KMS-11 (cell line): Measurements from ENCODE around the gene ZSWIM6.

Source experiments
- H2AFZ ChIP-seq: fragments of 200-600 bp; sonication (generic); 2 replicates; pipeline ENCODE4 v1.6.1; 2016; ENCODE audit warnings: antibody characterized with exemption, mixed run types, low read depth
- H3K27ac ChIP-seq: fragments of 200-600 bp; sonication (generic); 2 replicates; pipeline ENCODE4 v1.6.1; 2016; ENCODE audit warnings: mild to moderate bottlenecking, mixed run types
- H3K27me3 ChIP-seq: fragments of 200-600 bp; sonication (generic); 2 replicates; pipeline ENCODE4 v1.6.1; 2017; ENCODE audit warnings: mild to moderate bottlenecking, low read depth, mixed run types, moderate library complexity; ENCODE audit not compliant: insufficient read depth
- H3K36me3 ChIP-seq: fragments of 200-600 bp; sonication (generic); 2 replicates; pipeline ENCODE4 v1.6.1; 2017; ENCODE audit warnings: mild to moderate bottlenecking, mixed run types; ENCODE audit not compliant: insufficient read depth
- H3K4me1 ChIP-seq: fragments of 200-600 bp; sonication (generic); 2 replicates; pipeline ENCODE4 v1.6.1; 2016; ENCODE audit warnings: mild to moderate bottlenecking, low read depth, mixed run types; ENCODE audit not compliant: poor library complexity, severe bottlenecking
- H3K4me2 ChIP-seq: fragments of 200-600 bp; sonication (generic); 2 replicates; pipeline ENCODE4 v1.7.0; 2016; ENCODE audit warnings: mild to moderate bottlenecking, mixed run types
- H3K4me3 ChIP-seq: fragments of 200-600 bp; sonication (generic); IDR thresholded peaks from 2 replicates; pipeline ENCODE4 v1.6.1; 2017; ENCODE audit warnings: low read depth, low read length, mixed read lengths; ENCODE audit not compliant: insufficient read depth
- H3K79me2 ChIP-seq: fragments of 200-600 bp; sonication (generic); 2 replicates; pipeline ENCODE4 v1.6.1; 2016; ENCODE audit warnings: low read depth, mixed run types; ENCODE audit not compliant: insufficient read depth
- H3K9ac ChIP-seq: fragments of 200-600 bp; sonication (generic); 2 replicates; pipeline ENCODE4 v1.6.1; 2016; ENCODE audit warnings: mild to moderate bottlenecking, mixed run types
- H4K20me1 ChIP-seq: fragments of 200-600 bp; sonication (generic); 2 replicates; pipeline ENCODE4 v1.6.1; 2016; ENCODE audit warnings: mild to moderate bottlenecking, mixed run types; ENCODE audit not compliant: insufficient read depth
- TF ChIP-seq, protein P1 (sequence below): fragments of 200-600 bp; sonication (generic); conservative IDR thresholded peaks from 2 replicates; pipeline ENCODE4 v1.6.1; 2017; ENCODE audit warnings: low read depth, mild to moderate bottlenecking, antibody characterized with exemption, low read length, moderate library complexity, mixed read lengths

ZSWIM6 gene

DNA sequence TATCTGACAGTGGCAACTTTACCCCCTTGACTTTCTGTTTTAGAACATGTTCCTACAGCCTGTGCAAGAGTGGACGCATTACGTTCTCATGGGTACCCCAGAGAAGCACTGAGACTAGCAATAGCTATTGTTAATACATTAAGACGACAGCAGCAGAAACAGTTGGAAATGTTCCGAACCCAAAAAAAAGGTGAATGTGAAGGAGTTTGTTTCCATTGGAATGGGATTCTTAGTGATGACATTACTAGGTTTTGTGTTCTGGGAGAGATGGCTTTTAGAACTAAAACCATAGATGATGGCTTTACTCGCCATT, 194.1 kb downstream of the ZSWIM6 start:
- H3K79me2 ChIP-seq = no peaks in the 10 kb centered on the region
- no peak overlapping the region for H3K27ac ChIP-seq
- H3K9ac ChIP-seq = no peak overlapping the region
- no peaks in the 10 kb centered on the region for H3K36me3 ChIP-seq
- H2AFZ ChIP-seq = no peak overlapping the region
- no peak overlapping the region for H3K4me2 ChIP-seq
- TF ChIP-seq, protein P1, sequence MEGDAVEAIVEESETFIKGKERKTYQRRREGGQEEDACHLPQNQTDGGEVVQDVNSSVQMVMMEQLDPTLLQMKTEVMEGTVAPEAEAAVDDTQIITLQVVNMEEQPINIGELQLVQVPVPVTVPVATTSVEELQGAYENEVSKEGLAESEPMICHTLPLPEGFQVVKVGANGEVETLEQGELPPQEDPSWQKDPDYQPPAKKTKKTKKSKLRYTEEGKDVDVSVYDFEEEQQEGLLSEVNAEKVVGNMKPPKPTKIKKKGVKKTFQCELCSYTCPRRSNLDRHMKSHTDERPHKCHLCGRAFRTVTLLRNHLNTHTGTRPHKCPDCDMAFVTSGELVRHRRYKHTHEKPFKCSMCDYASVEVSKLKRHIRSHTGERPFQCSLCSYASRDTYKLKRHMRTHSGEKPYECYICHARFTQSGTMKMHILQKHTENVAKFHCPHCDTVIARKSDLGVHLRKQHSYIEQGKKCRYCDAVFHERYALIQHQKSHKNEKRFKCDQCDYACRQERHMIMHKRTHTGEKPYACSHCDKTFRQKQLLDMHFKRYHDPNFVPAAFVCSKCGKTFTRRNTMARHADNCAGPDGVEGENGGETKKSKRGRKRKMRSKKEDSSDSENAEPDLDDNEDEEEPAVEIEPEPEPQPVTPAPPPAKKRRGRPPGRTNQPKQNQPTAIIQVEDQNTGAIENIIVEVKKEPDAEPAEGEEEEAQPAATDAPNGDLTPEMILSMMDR = no peak
- no peaks in the 10 kb centered on the region for H3K27me3 ChIP-seq
- no peaks in the 10 kb centered on the region for H4K20me1 ChIP-seq
- no peak overlapping the region for H3K4me3 ChIP-seq
- no peaks in the 10 kb centered on the region for H3K4me1 ChIP-seq

DNA sequence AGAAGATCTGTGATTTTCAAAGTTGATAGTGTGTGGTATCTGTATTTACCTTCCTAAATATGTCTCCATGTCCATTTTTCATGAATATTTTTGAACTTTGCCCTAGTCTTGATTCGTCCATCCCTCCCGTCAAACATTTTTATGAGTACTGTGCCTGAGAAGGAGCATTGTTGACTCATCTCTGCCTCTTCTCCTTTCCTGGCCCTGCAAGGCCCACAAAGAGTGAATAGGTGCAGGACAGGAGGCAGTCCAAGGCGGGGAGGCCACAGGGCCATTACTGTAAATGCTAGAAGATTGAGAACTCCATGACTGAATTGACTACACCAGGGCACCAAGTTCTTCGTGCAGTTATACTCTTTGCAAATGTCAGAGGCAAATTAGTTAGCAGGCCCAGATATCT, 200.9 kb downstream of the ZSWIM6 start:
- H4K20me1 ChIP-seq = no peaks in the 10 kb centered on the region
- H3K4me1 ChIP-seq = peaks cover 14% of the 10 kb centered on the region
- no peak overlapping the region for H3K4me2 ChIP-seq
- TF ChIP-seq, protein P1 = no peak
- H2AFZ ChIP-seq = no peak overlapping the region
- no peak overlapping the region for H3K9ac ChIP-seq
- no peaks in the 10 kb centered on the region for H3K27me3 ChIP-seq
- H3K79me2 ChIP-seq = no peaks in the 10 kb centered on the region
- no peaks in the 10 kb centered on the region; the same call in 1 of the 2 replicates for H3K36me3 ChIP-seq
- no peak overlapping the region for H3K4me3 ChIP-seq
- H3K27ac ChIP-seq = no peak overlapping the region

DNA sequence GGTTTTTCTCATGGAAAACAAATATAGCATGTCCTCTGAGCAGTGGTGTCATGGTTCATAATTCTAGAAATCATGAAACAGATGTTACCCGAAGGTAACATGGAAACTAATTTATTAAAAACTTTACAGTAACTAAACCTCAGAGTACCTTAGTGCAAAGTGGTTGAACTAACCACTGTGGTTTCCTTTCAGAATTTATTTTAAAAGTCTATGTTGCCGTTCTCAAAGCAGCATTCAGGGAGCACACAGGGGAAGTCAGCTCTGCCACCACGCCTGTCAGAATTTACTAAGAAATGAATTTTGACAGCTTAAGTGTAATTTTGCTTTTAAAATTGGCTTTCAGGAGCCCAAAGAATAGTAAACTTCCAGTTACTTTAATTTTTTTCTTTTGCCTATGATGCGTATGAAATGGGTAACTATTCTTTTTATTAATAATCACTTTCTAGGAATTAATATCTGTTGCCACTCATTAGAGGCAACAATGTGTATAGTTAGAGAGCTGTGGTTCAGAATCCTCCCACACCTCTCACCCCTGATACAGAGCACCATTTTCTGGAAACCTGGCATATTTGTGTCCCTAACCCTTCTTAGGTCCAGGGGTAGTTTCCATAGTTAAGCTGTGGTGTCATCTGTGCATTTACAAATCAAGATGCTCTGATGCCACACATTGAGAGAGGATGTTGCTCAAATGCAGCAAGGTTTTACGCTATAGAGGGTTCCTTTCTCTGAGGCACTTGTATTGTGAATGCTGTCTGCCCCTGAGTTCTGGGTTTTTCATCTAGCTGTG, 202.6 kb downstream of the ZSWIM6 start:
- H3K36me3 ChIP-seq = no peaks in the 10 kb centered on the region; the same call in 1 of the 2 replicates
- no peak overlapping the region for H3K27ac ChIP-seq
- H3K4me1 ChIP-seq = peaks cover 14% of the 10 kb centered on the region
- no peaks in the 10 kb centered on the region for H3K27me3 ChIP-seq
- no peak overlapping the region for H3K9ac ChIP-seq
- H3K79me2 ChIP-seq = no peaks in the 10 kb centered on the region
- H2AFZ ChIP-seq = no peak overlapping the region
- H3K4me2 ChIP-seq = no peak overlapping the region
- no peaks in the 10 kb centered on the region for H4K20me1 ChIP-seq
- TF ChIP-seq, protein P1 = no peak
- H3K4me3 ChIP-seq = no peak overlapping the region

DNA sequence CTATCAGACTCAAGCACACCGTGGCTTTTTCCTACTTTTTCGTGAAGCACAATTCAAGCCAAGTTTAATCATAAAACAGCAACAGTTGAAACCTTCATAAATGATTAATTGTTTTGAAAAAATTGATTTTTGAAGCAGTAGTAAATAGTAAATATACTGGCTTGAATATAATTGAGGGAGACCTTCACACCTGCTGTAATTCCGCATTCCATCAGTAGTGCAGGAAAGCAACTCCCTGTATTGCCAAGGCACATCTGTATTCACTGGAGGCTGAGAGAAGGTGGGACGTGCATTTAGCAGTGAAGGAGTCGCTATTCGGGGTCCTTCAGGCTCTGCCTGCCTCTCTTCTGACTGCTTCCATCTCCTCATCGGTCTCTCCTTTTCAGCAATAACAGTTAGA, 203.8 kb downstream of the ZSWIM6 start:
- no peak overlapping the region for H3K4me3 ChIP-seq
- no peaks in the 10 kb centered on the region for H3K27me3 ChIP-seq
- peaks cover 14% of the 10 kb centered on the region for H3K4me1 ChIP-seq
- H3K27ac ChIP-seq = no peak overlapping the region
- no peaks in the 10 kb centered on the region; the same call in 1 of the 2 replicates for H3K36me3 ChIP-seq
- no peak overlapping the region for H2AFZ ChIP-seq
- H3K4me2 ChIP-seq = no peak overlapping the region
- H3K79me2 ChIP-seq = no peaks in the 10 kb centered on the region
- no peak overlapping the region for H3K9ac ChIP-seq
- H4K20me1 ChIP-seq = no peaks in the 10 kb centered on the region
- TF ChIP-seq, protein P1 = no peak
